GM12878 (cell line): Measurements from ENCODE around the gene RNF31. TPM values are rescaled to one million over a fixed set of nuclear protein-coding genes. Genes with fewer than 3 reads are reported as not detected.

Experiments
- BHLHE40 ChIP-seq, 2 experiments: fragments of 450-650 bp in 1 of 2; IDR thresholded peaks; 2 replicates each; pipeline ENCODE4 v1.6.1; 2011 to 2017; ENCODE audit warnings: low read depth in 2 of 2, borderline replicate concordance in 1 of 2, improper control_type of control experiment in 1 of 2, low read length in 1 of 2, mild to moderate bottlenecking in 1 of 2
- CHD1 ChIP-seq: IDR thresholded peaks from 2 replicates; pipeline ENCODE4 v1.6.1; 2012; ENCODE audit warnings: low read depth, low read length, improper control_type of control experiment
- CHD2 ChIP-seq: IDR thresholded peaks from 2 replicates; pipeline ENCODE4 v1.6.1; 2011; ENCODE audit warnings: low read depth, low read length, improper control_type of control experiment, borderline replicate concordance
- FOXK2 ChIP-seq: fragments of 450-650 bp; IDR thresholded peaks from 2 replicates; pipeline ENCODE4 v1.6.1; 2017; ENCODE audit warnings: mild to moderate bottlenecking, moderate library complexity
- GABPA ChIP-seq: IDR thresholded peaks from 2 replicates; pipeline ENCODE4 v1.6.1; 2014; ENCODE audit warnings: antibody characterized with exemption, low read depth, mild to moderate bottlenecking, inconsistent platforms
- JUND ChIP-seq: IDR thresholded peaks from 2 replicates; pipeline ENCODE4 v1.6.1; 2012; ENCODE audit warnings: low read depth, mild to moderate bottlenecking, low read length, improper control_type of control experiment, moderate library complexity
- KDM1A ChIP-seq: fragments of 200-600 bp; sonication (generic); IDR thresholded peaks from 2 replicates; pipeline ENCODE4 v1.6.1; 2016; ENCODE audit warnings: borderline replicate concordance
- LARP7 ChIP-seq: fragments of 450-650 bp; IDR thresholded peaks from 2 replicates; pipeline ENCODE4 v1.6.1; 2017; ENCODE audit warnings: mild to moderate bottlenecking
- NR2C2 ChIP-seq: IDR thresholded peaks from 2 replicates; pipeline ENCODE4 v1.6.1; 2011; ENCODE audit warnings: borderline replicate concordance, low read depth; ENCODE audit not compliant: control insufficient read depth, insufficient read length
- POU2F2 ChIP-seq: IDR thresholded peaks from 3 replicates; pipeline ENCODE4 v1.6.1; 2011; ENCODE audit warnings: low read depth, mild to moderate bottlenecking, low read length, borderline replicate concordance
- SMAD1 ChIP-seq: fragments of 450-650 bp; IDR thresholded peaks from 2 replicates; pipeline ENCODE4 v1.6.1; 2018; ENCODE audit warnings: mild to moderate bottlenecking, low read depth; ENCODE audit not compliant: partially characterized antibody
- SMC3 ChIP-seq: IDR thresholded peaks from 2 replicates; pipeline ENCODE4 v1.6.1; 2011; ENCODE audit warnings: low read length, improper control_type of control experiment, borderline replicate concordance
- TAF1 ChIP-seq: IDR thresholded peaks from 2 replicates; pipeline ENCODE4 v1.6.1; 2011; ENCODE audit warnings: mild to moderate bottlenecking, low read depth, low read length, borderline replicate concordance
- ZNF217 ChIP-seq: fragments of 450-650 bp; IDR thresholded peaks from 2 replicates; pipeline ENCODE4 v1.6.1; 2017; ENCODE audit warnings: antibody characterized with exemption, mild to moderate bottlenecking
- polyA plus RNA-seq, 11 experiments: library from polyadenylated mRNA; depleted of rRNA in 4 of 11; unstranded in 6 of 11; stranded (reverse) in 5 of 11; fragments of >200 nt; fragmentation: Nextera tagmentation in 4 of 11; fragmentation: Illumina TruSeq in 1 of 11; extraction: Ambion mirVana in 4 of 11; extraction: Trizol in 1 of 11; gene quantifications; 1 replicate in 1 of 11; 2 replicates in 10 of 11; pipeline versions ENCODE4 v1.2.1 to v1.2.3, GENCODE V29; 2011 to 2016; ENCODE audit warnings: inconsistent platforms in 2 of 11, missing spikeins in 2 of 11, low read depth in 1 of 11
- total RNA-seq, 4 experiments: library from RNA; depleted of rRNA in 3 of 4; stranded (reverse); fragments of >200 nt in 3 of 4; fragmentation: Illumina TruSeq in 1 of 4; extraction: Trizol in 1 of 4; gene quantifications; 2 replicates each; pipeline versions ENCODE4 v1.2.1 to v1.2.3, GENCODE V29; 2013 to 2021
- TF ChIP-seq, protein P1 (sequence below): IDR thresholded peaks from 2 replicates; pipeline ENCODE4 v1.6.1; 2011; ENCODE audit warnings: low read depth, mild to moderate bottlenecking, low read length, moderate library complexity, borderline replicate concordance; ENCODE audit errors: extremely low read depth
- TF ChIP-seq, protein P2 (sequence below): fragments of 450-650 bp; IDR thresholded peaks from 2 replicates; pipeline ENCODE4 v1.6.1; 2017; ENCODE audit warnings: borderline replicate concordance
- TF ChIP-seq, protein P3 (sequence below): fragments of 450-650 bp; IDR thresholded peaks from 2 replicates; pipeline ENCODE4 v1.6.1; 2017; ENCODE audit warnings: mild to moderate bottlenecking, low read depth, inconsistent platforms; ENCODE audit not compliant: poor library complexity, severe bottlenecking

Gene RNF31
- total and polyA plus RNA-seq, 10 of the 15 experiments (the other 5 are each of a cell fraction or from before 2014, with no cell fraction given): 8.5 to 92.7 (median 52.0) TPM

DNA sequence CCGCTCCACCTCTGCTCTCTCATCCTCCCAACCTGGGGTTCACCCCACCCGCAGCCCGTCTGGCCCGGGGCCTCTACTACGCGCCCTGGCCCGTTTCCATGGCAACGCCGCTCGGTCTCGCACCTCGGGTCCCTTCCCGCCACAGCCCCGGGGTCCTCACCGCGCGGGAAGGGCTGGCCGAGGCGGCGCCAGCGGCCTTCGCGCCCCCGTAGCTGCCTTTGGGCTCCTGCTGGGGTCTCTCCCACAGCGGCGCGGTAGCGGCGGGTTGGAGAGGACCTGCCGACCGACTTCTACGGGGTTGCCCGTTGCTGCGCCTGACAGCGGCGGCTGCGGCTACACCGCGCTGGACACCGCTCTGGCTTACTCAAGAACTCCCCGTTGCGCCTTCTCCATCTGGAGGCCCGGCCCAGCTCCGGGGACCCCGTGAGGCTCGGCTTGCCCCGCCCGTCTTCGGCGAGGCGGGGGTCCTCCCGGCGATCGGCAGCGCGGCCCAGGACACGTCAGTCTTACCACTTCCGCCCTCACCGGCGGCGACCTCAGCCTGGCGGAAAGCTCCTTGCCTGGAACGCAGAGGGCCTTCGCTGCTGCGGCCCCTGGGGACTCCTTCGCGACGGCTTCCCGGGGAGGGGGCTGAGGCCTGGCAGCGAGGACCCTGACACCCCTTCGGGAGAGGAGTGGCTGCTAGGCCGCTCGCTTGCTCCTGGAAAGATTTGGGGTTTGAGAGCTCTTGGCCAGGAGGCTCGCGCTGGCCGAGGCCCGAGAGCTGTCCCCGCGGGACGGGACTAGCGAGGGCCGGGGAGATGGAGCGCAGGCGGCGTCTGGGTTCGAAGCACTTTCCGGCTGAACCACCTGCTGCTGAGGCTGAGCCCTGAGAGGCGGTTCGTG is 48.1 kb downstream of the RNF31 start, which contains the start of gene TM9SF1 (continued):
- TF ChIP-seq GABPA: peak; percentile 88
- TF ChIP-seq, protein P1, sequence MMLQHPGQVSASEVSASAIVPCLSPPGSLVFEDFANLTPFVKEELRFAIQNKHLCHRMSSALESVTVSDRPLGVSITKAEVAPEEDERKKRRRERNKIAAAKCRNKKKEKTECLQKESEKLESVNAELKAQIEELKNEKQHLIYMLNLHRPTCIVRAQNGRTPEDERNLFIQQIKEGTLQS: no peak
- peak; percentile 65; the same call in 1 of the 2 replicates for TF ChIP-seq CHD2
- 0 out of 2 replicates have a peak, but pooled peaks have one; percentile 50 for TF ChIP-seq CHD1
- peak in 1 of 2 experiments; percentile 43; a peak in 1 of 4 replicates for TF ChIP-seq BHLHE40 (IDR thresholded peaks at IDR 0.05; ENCODE audit: borderline replicate concordance in 1 of 2, low read depth in 2 of 2, low read length in 1 of 2)
- no peak for TF ChIP-seq ZNF217
- 0 out of 2 replicates have a peak, but pooled peaks have one; percentile 12 for TF ChIP-seq FOXK2
- peak; percentile 61; the same call in 1 of the 2 replicates for TF ChIP-seq TAF1
- no peak for TF ChIP-seq KDM1A
- no peak for TF ChIP-seq SMAD1
- TF ChIP-seq POU2F2: peak; percentile 48; the same call in 1 of the 3 replicates
- peak; percentile 98 for TF ChIP-seq LARP7
- TF ChIP-seq, protein P2, sequence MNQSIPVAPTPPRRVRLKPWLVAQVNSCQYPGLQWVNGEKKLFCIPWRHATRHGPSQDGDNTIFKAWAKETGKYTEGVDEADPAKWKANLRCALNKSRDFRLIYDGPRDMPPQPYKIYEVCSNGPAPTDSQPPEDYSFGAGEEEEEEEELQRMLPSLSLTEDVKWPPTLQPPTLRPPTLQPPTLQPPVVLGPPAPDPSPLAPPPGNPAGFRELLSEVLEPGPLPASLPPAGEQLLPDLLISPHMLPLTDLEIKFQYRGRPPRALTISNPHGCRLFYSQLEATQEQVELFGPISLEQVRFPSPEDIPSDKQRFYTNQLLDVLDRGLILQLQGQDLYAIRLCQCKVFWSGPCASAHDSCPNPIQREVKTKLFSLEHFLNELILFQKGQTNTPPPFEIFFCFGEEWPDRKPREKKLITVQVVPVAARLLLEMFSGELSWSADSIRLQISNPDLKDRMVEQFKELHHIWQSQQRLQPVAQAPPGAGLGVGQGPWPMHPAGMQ: peak; percentile 95
- peak; percentile 2; the same call in 1 of the 2 replicates for TF ChIP-seq SMC3
- TF ChIP-seq, protein P3, sequence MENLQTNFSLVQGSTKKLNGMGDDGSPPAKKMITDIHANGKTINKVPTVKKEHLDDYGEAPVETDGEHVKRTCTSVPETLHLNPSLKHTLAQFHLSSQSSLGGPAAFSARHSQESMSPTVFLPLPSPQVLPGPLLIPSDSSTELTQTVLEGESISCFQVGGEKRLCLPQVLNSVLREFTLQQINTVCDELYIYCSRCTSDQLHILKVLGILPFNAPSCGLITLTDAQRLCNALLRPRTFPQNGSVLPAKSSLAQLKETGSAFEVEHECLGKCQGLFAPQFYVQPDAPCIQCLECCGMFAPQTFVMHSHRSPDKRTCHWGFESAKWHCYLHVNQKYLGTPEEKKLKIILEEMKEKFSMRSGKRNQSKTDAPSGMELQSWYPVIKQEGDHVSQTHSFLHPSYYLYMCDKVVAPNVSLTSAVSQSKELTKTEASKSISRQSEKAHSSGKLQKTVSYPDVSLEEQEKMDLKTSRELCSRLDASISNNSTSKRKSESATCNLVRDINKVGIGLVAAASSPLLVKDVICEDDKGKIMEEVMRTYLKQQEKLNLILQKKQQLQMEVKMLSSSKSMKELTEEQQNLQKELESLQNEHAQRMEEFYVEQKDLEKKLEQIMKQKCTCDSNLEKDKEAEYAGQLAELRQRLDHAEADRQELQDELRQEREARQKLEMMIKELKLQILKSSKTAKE: no peak
- no peak for TF ChIP-seq JUND
- TF ChIP-seq NR2C2: no peak
